H1 (cell line): ENCODE data around the gene MAPK13. TPM values are rescaled to one million over a fixed set of nuclear protein-coding genes. Genes with fewer than 3 reads are reported as not detected.

Experiments
- CTCF ChIA-PET: fragments of 300-600 bp; sonication (Branson Sonifier 250); formaldehyde crosslinking; loops from one replicate; lab custom pipeline; 2021; ENCODE audit not compliant: partially characterized antibody; lab: Charles Lee
- POLR2A ChIA-PET: fragments of 300-600 bp; sonication (Branson Sonifier 250); formaldehyde crosslinking; loops from one replicate; lab custom pipeline; 2021; ENCODE audit warnings: inconsistent platforms; ENCODE audit not compliant: partially characterized antibody; lab: Charles Lee
- DNase-seq, 2 experiments: peaks; one replicate each; pipeline versions ENCODE4 v3.0.0 to v3.0.0-alpha.2; 2010 to 2022; ENCODE audit warnings: low spot score in 2 of 2, low read depth in 1 of 2, mixed read lengths in 1 of 2
- FAIRE-seq: peaks from 2 replicates; lab custom pipeline; 2011; peaks lifted over from hg19 to GRCh38; lab: Jason Lieb, UNC
- H2AFZ ChIP-seq: 2 replicates; pipeline ENCODE4 v1.8.1; 2012; ENCODE audit warnings: low read length, inconsistent platforms
- H2AK5ac ChIP-seq: 2 replicates; pipeline ENCODE4 v1.6.1; 2013; ENCODE audit warnings: low read depth, low read length
- H2BK120ac ChIP-seq: replicated peaks from 2 replicates; pipeline ENCODE3; 2013; ENCODE audit warnings: low read depth, low read length, inconsistent platforms
- H2BK12ac ChIP-seq: 2 replicates; pipeline ENCODE4 v1.6.1; 2013; ENCODE audit warnings: low read depth, low read length
- H2BK15ac ChIP-seq: 2 replicates; pipeline ENCODE4 v1.6.1; 2013; ENCODE audit warnings: low read length
- H2BK20ac ChIP-seq: 2 replicates; pipeline ENCODE4 v1.6.1; 2013; ENCODE audit warnings: low read length
- H2BK5ac ChIP-seq: 2 replicates; pipeline ENCODE4 v1.6.1; 2013; ENCODE audit warnings: low read depth, low read length
- H3K14ac ChIP-seq: 2 replicates; pipeline ENCODE4 v1.6.1; 2013; ENCODE audit warnings: inconsistent platforms; ENCODE audit not compliant: insufficient read length
- H3K18ac ChIP-seq: 2 replicates; pipeline ENCODE4 v1.6.1; 2013; ENCODE audit warnings: low read length; ENCODE audit errors: extremely low read depth
- H3K23ac ChIP-seq: 2 replicates; pipeline ENCODE4 v1.6.1; 2013; ENCODE audit warnings: inconsistent platforms; ENCODE audit not compliant: insufficient read length
- H3K23me2 ChIP-seq: 2 replicates; pipeline ENCODE4 v1.6.1; 2013; ENCODE audit warnings: low read depth, low read length
- H3K27ac ChIP-seq: 2 replicates; pipeline ENCODE4 v1.6.1; 2011; ENCODE audit warnings: low read depth, low read length, inconsistent platforms
- H3K27me3 ChIP-seq, 4 experiments: replicated peaks in 1 of 4; 1 replicate in 1 of 4; 2 replicates in 3 of 4; pipeline versions ENCODE4 v1.6.1 to v1.8.1; 2011 to 2013; ENCODE audit warnings: low read length in 3 of 4, mild to moderate bottlenecking in 3 of 4, inconsistent platforms in 2 of 4, mixed read lengths in 2 of 4, moderate library complexity in 1 of 4; ENCODE audit not compliant: control insufficient read depth in 3 of 4, insufficient read depth in 3 of 4; ENCODE audit errors: extremely low read depth in 1 of 4
- H3K36me3 ChIP-seq, 4 experiments: 2 replicates each; pipeline versions ENCODE4 v1.6.1 to v1.8.1; 2011 to 2013; ENCODE audit warnings: mild to moderate bottlenecking in 4 of 4, low read length in 3 of 4, moderate library complexity in 2 of 4, control low read depth in 1 of 4, inconsistent platforms in 1 of 4; ENCODE audit not compliant: insufficient read depth in 4 of 4, control insufficient read depth in 2 of 4
- H3K4ac ChIP-seq: replicated peaks from 2 replicates; pipeline ENCODE3; 2013; ENCODE audit warnings: low read length, low read depth, mixed read lengths, inconsistent platforms; ENCODE audit not compliant: insufficient read length
- H3K4me1 ChIP-seq, 4 experiments: replicated peaks in 1 of 4; 1 replicate in 1 of 4; 2 replicates in 3 of 4; pipeline versions ENCODE4 v1.6.1 to v1.8.1; 2011 to 2013; ENCODE audit warnings: low read length in 3 of 4, inconsistent platforms in 2 of 4, mixed read lengths in 1 of 4; ENCODE audit not compliant: insufficient read depth in 4 of 4, control insufficient read depth in 3 of 4
- H3K4me2 ChIP-seq, 2 experiments: 2 replicates each; pipeline versions ENCODE4 v1.6.1 to v1.8.1; 2011 to 2013; ENCODE audit warnings: low read depth in 2 of 2, low read length in 2 of 2, control low read depth in 1 of 2, inconsistent platforms in 1 of 2, mild to moderate bottlenecking in 1 of 2; ENCODE audit not compliant: insufficient read depth in 1 of 2
- H3K4me3 ChIP-seq, 4 experiments: fragments of 200-600, 300-600 bp in 1 of 4; sonication (generic), shearing (Covaris generic), sonication (Bioruptor Twin) in 1 of 4; 2 replicates each; pipeline versions ENCODE4 v1.5.1 to v1.8.1; 2011 to 2016; ENCODE audit warnings: low read length in 4 of 4, low read depth in 3 of 4, control low read depth in 2 of 4, inconsistent platforms in 2 of 4, mild to moderate bottlenecking in 2 of 4, mixed read lengths in 1 of 4, moderate library complexity in 1 of 4; ENCODE audit not compliant: insufficient read depth in 2 of 4; ENCODE audit errors: extremely low read depth in 1 of 4
- H3K56ac ChIP-seq: replicated peaks from 2 replicates; pipeline ENCODE3; 2013; ENCODE audit warnings: low read depth, mild to moderate bottlenecking, mixed read lengths, low read length, inconsistent platforms; ENCODE audit not compliant: insufficient read length
- H3K79me1 ChIP-seq: 2 replicates; pipeline ENCODE4 v1.6.1; 2013; ENCODE audit warnings: low read depth, low read length, control low read depth
- H3K79me2 ChIP-seq, 2 experiments: 2 replicates each; pipeline versions ENCODE4 v1.6.1 to v1.8.1; 2012 to 2013; ENCODE audit warnings: low read length in 2 of 2, mild to moderate bottlenecking in 2 of 2, inconsistent platforms in 1 of 2; ENCODE audit not compliant: insufficient read depth in 2 of 2, control insufficient read depth in 1 of 2
- H3K9ac ChIP-seq, 4 experiments: replicated peaks in 1 of 4; 1 replicate in 1 of 4; 2 replicates in 3 of 4; pipeline versions ENCODE4 v1.6.1 to v1.8.1; 2011 to 2013; ENCODE audit warnings: low read depth in 3 of 4, low read length in 3 of 4, control low read depth in 2 of 4, mild to moderate bottlenecking in 2 of 4, moderate library complexity in 2 of 4, inconsistent platforms in 1 of 4; ENCODE audit errors: extremely low read depth in 1 of 4
- H3K9me3 ChIP-seq, 2 experiments: 2 replicates each; pipeline versions ENCODE4 v1.6.1 to v1.8.1; 2012 to 2013; ENCODE audit warnings: mild to moderate bottlenecking in 2 of 2, moderate library complexity in 2 of 2, control low read depth in 1 of 2, inconsistent platforms in 1 of 2, low read depth in 1 of 2, low read length in 1 of 2, mixed read lengths in 1 of 2; ENCODE audit not compliant: insufficient read depth in 2 of 2
- H4K20me1 ChIP-seq, 2 experiments: replicated peaks in 1 of 2; 2 replicates each; pipeline versions ENCODE3 to v1.8.1; 2011 to 2013; ENCODE audit warnings: inconsistent platforms in 2 of 2, low read length in 2 of 2, mild to moderate bottlenecking in 1 of 2; ENCODE audit not compliant: insufficient read depth in 2 of 2, control insufficient read depth in 1 of 2
- H4K5ac ChIP-seq: 2 replicates; pipeline ENCODE4 v1.6.1; 2013; ENCODE audit warnings: low read length, low read depth, mixed read lengths, inconsistent platforms; ENCODE audit not compliant: insufficient read length
- H4K8ac ChIP-seq: 2 replicates; pipeline ENCODE4 v1.8.0; 2013; ENCODE audit warnings: mild to moderate bottlenecking, moderate library complexity, low read length, inconsistent platforms; ENCODE audit not compliant: insufficient read depth; ENCODE audit errors: extremely low read depth
- H4K91ac ChIP-seq: replicated peaks from 2 replicates; pipeline ENCODE3; 2013; ENCODE audit warnings: low read length, mixed read lengths, inconsistent platforms; ENCODE audit not compliant: insufficient read length
- CEBPB ChIP-seq: IDR thresholded peaks from 2 replicates; pipeline ENCODE4 v1.6.1; 2012; ENCODE audit warnings: low read depth, low read length
- EP300 ChIP-seq, 2 experiments: IDR thresholded peaks; 1 replicate in 1 of 2; 2 replicates in 1 of 2; pipeline ENCODE4 v1.6.1; 2011 to 2012; ENCODE audit warnings: low read depth in 2 of 2, low read length in 2 of 2, mild to moderate bottlenecking in 2 of 2, borderline replicate concordance in 1 of 2, inconsistent platforms in 1 of 2, moderate library complexity in 1 of 2
- MAFK ChIP-seq: IDR thresholded peaks from 2 replicates; pipeline ENCODE4 v1.6.1; 2012; ENCODE audit warnings: low read depth, mild to moderate bottlenecking, improper control_type of control experiment, low read length
- POLR2A ChIP-seq, 2 experiments: IDR thresholded peaks; 1 replicate in 1 of 2; 2 replicates in 1 of 2; pipeline ENCODE4 v1.6.1; 2011; ENCODE audit warnings: low read depth in 2 of 2, low read length in 2 of 2, mild to moderate bottlenecking in 2 of 2; ENCODE audit errors: control extremely low read depth in 1 of 2
- SP2 ChIP-seq: IDR thresholded peaks from 2 replicates; pipeline ENCODE4 v1.6.1; 2012; ENCODE audit warnings: mild to moderate bottlenecking, low read length, inconsistent platforms
- SRF ChIP-seq: IDR thresholded peaks from 2 replicates; pipeline ENCODE4 v1.6.1; 2011; ENCODE audit warnings: mild to moderate bottlenecking, low read depth, low read length, moderate library complexity
- TBP ChIP-seq: IDR thresholded peaks from 2 replicates; pipeline ENCODE4 v1.6.1; 2011; ENCODE audit warnings: low read depth, low read length, improper control_type of control experiment
- WGBS, 2 experiments: shearing (Covaris generic) in 1 of 2; methylation state at CpG; one replicate each; pipeline versions ENCODE4 v1.1.6 to v1.1.7; 2013 to 2015; ENCODE audit warnings: low lambda C conversion rate in 2 of 2, mixed read lengths in 2 of 2, inconsistent platforms in 1 of 2, low coverage in 1 of 2, missing lambda C conversion rate in 1 of 2; ENCODE audit not compliant: insufficient replicate concordance in 2 of 2, insufficient coverage in 1 of 2, insufficient read length in 1 of 2; ENCODE audit errors: extremely low coverage in 1 of 2, missing lambda C conversion rate in 1 of 2; 5-methylcytosine and 5-hydroxymethylcytosine counted together
- polyA plus RNA-seq, 7 experiments: library from polyadenylated mRNA; depleted of rRNA in 3 of 7; stranded (reverse) in 5 of 7; unstranded in 2 of 7; fragments of >200 nt in 5 of 7; fragments of 200-250 nt in 2 of 7; gene quantifications; 1 replicate in 5 of 7; 2 replicates in 1 of 7; 4 replicates in 1 of 7; pipeline versions ENCODE4 v1.2.1 to v1.2.3, GENCODE V29; 2011 to 2013; ENCODE audit warnings: missing spikeins in 2 of 7, mixed read lengths in 2 of 7
- total RNA-seq: library from RNA; stranded (reverse); fragmentation: NEBNext Ultra II Directional; extraction: Animal tissue kit (Norgen Biotek cat#: 25700); gene quantifications from 2 replicates; pipeline ENCODE4 v1.2.1, GENCODE V29; 2021

MAPK13 gene
- total and polyA plus RNA-seq, 2 of the 8 experiments (the other 6 are each of a cell fraction or from before 2014, with no cell fraction given): 10.1 to 14.1 TPM

DNA sequence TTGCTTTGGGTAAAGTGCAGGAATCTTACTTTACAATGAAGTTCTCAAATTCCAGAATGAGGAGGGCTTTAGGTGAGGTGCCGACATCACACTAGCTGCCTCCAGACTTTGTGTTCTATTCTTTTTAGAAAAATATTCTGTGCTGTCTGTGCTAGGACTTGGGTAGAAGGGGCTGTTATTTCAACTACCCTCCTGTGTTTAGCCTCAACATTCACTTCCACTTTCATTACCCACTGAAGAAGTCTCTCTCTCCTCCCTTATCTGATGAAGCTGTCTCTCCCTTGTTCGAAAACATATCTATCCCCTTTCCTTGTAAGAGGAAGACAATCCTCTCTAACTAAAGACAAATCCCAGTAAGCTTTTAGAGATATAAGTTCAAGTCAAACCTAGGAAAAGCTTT is 41.3 kb downstream of the MAPK13 start:
- no peaks in the 10 kb centered on the region for H3K9me3 ChIP-seq
- no peak overlapping the region for H2AFZ ChIP-seq
- H3K79me2 ChIP-seq: no peaks in the 10 kb centered on the region
- H3K4ac ChIP-seq: no peak overlapping the region
- no peak overlapping the region for H2BK20ac ChIP-seq
- H2BK120ac ChIP-seq: no peak overlapping the region
- no peak overlapping the region for H2BK15ac ChIP-seq
- no peak overlapping the region for H4K91ac ChIP-seq
- no peak overlapping the region for H3K9ac ChIP-seq
- no peak for FAIRE-seq
- H3K18ac ChIP-seq: no peak overlapping the region
- CTCF ChIA-PET: interaction anchor here (0.5 to 1.6 kb wide), 4 partner anchors 9 to 33 kb away, joined by 3 to 4 read pairs (median 3); no protein-coding TSS in a partner anchor
- no peak overlapping the region for H3K14ac ChIP-seq
- H3K23ac ChIP-seq: no peak overlapping the region
- no peak overlapping the region for H2BK12ac ChIP-seq
- no peaks in the 10 kb centered on the region for H3K79me1 ChIP-seq
- H2BK5ac ChIP-seq: no peak overlapping the region
- H3K23me2 ChIP-seq: no peaks in the 10 kb centered on the region
- no peak overlapping the region for H3K27ac ChIP-seq
- H3K4me1 ChIP-seq: no peaks in the 10 kb centered on the region
- no peak overlapping the region for H3K56ac ChIP-seq
- no peaks in the 10 kb centered on the region for H3K36me3 ChIP-seq
- H3K27me3 ChIP-seq: no peaks in the 10 kb centered on the region
- no peak overlapping the region for H4K8ac ChIP-seq
- POLR2A ChIA-PET: no interaction called here
- H2AK5ac ChIP-seq: no peak overlapping the region
- 88% methylated on average over 2 of the region's 2 CpGs; no CpG with 5 or more reads in 1 of the 2 experiments for WGBS, 2 experiments
- no peak overlapping the region for H3K4me3 ChIP-seq
- H4K20me1 ChIP-seq: no peaks in the 10 kb centered on the region
- no peak overlapping the region for H4K5ac ChIP-seq
- H3K4me2 ChIP-seq: no peak overlapping the region
- DNase-seq: no peak
- TF ChIP-seq TBP (no peak), MAFK (no peak), SP2 (no peak), SRF (no peak), CEBPB (no peak), EP300 (IDR thresholded peaks at IDR 0.05; ENCODE audit: borderline replicate concordance in 1 of 2, low read depth in 2 of 2, low read length in 2 of 2) (no peak), POLR2A (IDR thresholded peaks at IDR 0.05; ENCODE audit: control extremely low read depth in 1 of 2, low read depth in 2 of 2, low read length in 2 of 2) (no peak)
